Large intestine (tissue), 3 donors: ENCODE measurements around the gene LOX. TPM values are rescaled to one million over a fixed set of nuclear protein-coding genes. Genes with fewer than 3 reads are reported as not detected.

Source experiments
- DNase-seq, 2 donors: peaks; one replicate each; pipeline versions ENCODE4 v3.0.0 to v3.0.0-alpha.2; 2013
- H3K27ac ChIP-seq: one replicate; pipeline ENCODE4 v1.5.1; 2013; ENCODE audit warnings: low read length
- H3K27me3 ChIP-seq: 2 replicates; pipeline ENCODE4 v1.6.1; 2013; ENCODE audit warnings: low read length; ENCODE audit not compliant: control insufficient read depth, insufficient read depth
- H3K36me3 ChIP-seq: 2 replicates; pipeline ENCODE4 v1.6.1; 2013; ENCODE audit warnings: low read length; ENCODE audit not compliant: control insufficient read depth, insufficient read depth
- H3K4me1 ChIP-seq: one replicate; pipeline ENCODE4 v1.6.1; 2013; ENCODE audit warnings: low read length; ENCODE audit not compliant: control insufficient read depth, insufficient read depth
- H3K4me3 ChIP-seq: one replicate; pipeline ENCODE4 v1.5.1; 2013; ENCODE audit warnings: low read length
- H3K9me3 ChIP-seq: one replicate; pipeline ENCODE4 v1.6.1; 2013; ENCODE audit warnings: mild to moderate bottlenecking, low read depth, low read length, moderate library complexity; ENCODE audit not compliant: control insufficient read depth
- WGBS: methylation state at CpG from one replicate; pipeline ENCODE4 v1.1.5; 2013; ENCODE audit warnings: low lambda C conversion rate; ENCODE audit not compliant: insufficient coverage; 5-methylcytosine and 5-hydroxymethylcytosine counted together
- polyA plus RNA-seq: library from polyadenylated mRNA; unstranded; fragments of 120-200 nt; gene quantifications from one replicate; pipeline ENCODE4 v1.2.1, GENCODE V29; 2013

Gene LOX
- polyA plus RNA-seq, 1 donor = 10.9 TPM

DNA sequence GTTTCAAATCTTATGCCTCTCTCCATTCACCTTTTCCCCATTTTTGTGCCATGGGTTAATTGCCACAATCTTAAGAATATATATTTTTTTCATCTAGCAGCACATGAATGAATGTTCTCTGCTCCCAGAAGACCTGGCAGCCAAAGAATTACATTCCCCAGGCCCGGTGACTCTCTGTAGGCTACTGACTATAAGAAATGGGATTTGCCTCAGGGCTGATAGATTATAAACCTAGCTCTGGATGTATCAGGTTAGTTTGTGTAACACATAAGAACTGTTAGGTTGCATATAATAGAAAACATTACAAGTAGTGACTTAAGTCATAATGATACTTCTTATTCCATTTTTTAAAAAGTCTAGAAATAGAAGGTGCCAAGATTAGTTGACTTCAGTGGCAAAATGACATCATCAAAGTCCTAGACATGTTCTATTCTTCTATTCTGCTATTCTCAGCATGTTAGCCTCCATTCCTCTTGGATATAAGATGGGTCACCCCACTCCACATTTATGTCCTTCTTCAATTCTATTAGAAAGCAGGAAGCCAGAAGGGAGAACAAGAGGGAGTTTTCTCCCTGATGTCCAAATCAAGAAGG, 40.4 kb upstream of the LOX start:
- no peak for DNase-seq
- peaks cover 4% of the 10 kb centered on the region for H3K27me3 ChIP-seq
- no peak overlapping the region for H3K4me3 ChIP-seq
- no peaks in the 10 kb centered on the region for H3K4me1 ChIP-seq
- no CpG with 5 or more reads among the region's 1 CpG for WGBS
- H3K9me3 ChIP-seq = no peaks in the 10 kb centered on the region
- H3K27ac ChIP-seq = no peak overlapping the region
- H3K36me3 ChIP-seq = no peaks in the 10 kb centered on the region

DNA sequence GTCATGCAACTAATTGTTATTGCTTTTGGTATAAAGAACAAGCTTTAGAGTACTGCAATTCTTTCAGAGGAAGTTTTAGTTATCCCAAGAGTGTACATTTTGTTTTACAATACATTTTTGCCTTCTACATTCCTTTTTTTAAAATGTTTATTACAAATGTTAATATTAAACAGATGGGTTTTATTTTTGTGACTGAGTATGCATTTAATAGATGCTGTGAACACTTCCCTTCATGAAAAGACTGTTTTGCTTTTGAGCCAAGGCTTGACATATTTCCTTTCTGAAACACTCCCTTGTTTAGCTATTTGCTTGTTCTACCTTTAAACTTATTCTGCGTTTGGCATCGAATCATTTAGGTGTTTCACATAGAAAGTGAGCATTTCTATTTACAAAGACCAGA, 36.4 kb upstream of the LOX start:
- Histone ChIP-seq H3K4me1 (no peaks in the 10 kb centered on the region), H3K9me3 (no peaks in the 10 kb centered on the region), H3K27ac (no peak overlapping the region), H3K36me3 (no peaks in the 10 kb centered on the region), H3K4me3 (no peak overlapping the region), H3K27me3 (peaks cover 8% of the 10 kb centered on the region)
- no peak for DNase-seq
- no CpG with 5 or more reads among the region's 2 CpGs for WGBS

DNA sequence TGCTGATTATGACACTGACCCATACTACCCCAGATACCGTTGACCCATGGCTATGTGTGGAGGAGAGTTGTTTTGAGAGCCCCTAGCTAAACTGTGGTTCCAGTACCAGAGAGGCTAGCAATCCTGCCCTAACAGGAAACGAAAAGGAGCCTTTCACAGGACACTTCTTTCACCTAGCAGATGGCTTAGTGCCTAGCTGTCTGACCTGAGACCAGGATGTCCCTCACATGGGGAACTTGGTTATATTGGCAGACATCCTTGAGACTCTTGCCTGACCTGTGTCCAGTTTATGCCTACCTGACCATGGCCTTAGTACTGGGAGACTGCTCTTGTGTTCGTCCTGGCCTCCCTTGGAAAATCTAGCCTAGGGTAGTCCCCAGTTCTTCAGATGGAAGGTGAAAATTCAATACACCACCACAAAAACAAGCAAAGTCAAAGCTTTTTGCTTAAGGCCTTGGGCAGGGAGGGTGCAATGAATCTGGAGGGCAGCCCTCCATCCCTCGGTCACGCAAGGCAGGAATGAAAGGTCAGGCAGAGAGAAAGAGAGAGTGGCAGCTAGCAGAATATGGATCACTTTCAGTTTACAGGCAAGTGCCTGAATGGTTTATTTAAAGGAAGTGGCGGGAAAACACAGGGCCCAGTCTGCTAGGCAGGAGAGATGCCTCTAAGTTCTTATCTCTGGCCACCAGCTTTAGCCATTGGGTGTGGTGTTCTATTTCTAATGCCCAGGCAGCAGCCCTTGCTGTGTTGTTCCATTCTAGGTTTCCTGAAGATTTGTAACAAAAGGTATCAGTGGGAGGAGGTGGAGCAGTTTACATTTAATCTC, 34.9 kb upstream of the LOX start:
- Histone ChIP-seq H3K4me3 (no peak overlapping the region), H3K4me1 (no peaks in the 10 kb centered on the region), H3K9me3 (no peaks in the 10 kb centered on the region), H3K36me3 (no peaks in the 10 kb centered on the region), H3K27me3 (peaks cover 12% of the 10 kb centered on the region), H3K27ac (no peak overlapping the region)
- DNase-seq = no peak
- WGBS = no CpG with 5 or more reads among the region's 6 CpGs

DNA sequence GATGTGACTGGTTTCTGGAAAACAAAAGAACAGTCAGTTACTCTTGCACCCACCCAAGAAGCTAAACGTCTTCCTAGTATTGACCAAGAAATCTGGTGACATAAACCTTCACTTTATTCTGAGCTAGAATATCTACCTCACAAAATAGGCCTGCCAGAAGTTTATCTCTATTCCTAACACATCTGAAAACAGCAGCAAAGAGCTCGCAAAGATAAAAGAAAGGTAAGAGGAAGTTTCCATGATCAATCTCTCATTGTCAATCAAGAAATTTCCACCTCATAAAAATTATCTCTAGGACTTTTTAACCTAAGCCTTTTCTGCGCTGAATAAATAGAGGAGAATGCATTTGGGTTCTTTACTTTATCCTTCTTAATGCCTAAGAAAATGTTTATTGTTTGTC, 34.0 kb upstream of the LOX start:
- no peaks in the 10 kb centered on the region for H3K9me3 ChIP-seq
- 48% methylated on average over 2 of the region's 3 CpGs for WGBS
- peaks cover 12% of the 10 kb centered on the region for H3K27me3 ChIP-seq
- H3K4me3 ChIP-seq = no peak overlapping the region
- H3K27ac ChIP-seq = no peak overlapping the region
- no peaks in the 10 kb centered on the region for H3K4me1 ChIP-seq
- no peak for DNase-seq
- no peaks in the 10 kb centered on the region for H3K36me3 ChIP-seq

DNA sequence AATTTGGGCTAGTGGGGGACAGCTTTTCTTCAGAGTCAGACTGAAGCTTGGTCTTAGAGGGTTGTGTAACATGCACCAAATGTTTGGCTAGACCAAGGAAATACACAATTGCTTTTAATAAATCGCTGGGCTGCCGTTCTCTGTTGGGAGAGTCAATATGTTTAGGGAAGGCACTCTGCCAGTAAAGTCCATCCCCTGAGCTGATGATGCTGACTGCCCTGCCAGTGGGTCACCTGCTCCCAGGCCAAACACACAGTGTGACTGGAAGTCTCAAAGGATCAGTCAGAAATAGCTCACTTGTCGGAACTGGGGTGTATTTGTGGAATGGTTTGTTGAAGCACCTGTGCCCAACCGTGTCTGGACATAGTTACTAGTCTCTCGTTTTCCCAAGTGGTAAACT, 33.4 kb upstream of the LOX start:
- no CpG with 5 or more reads among the region's 5 CpGs for WGBS
- Histone ChIP-seq H3K4me1 (no peaks in the 10 kb centered on the region), H3K27ac (no peak overlapping the region), H3K4me3 (no peak overlapping the region), H3K27me3 (peaks cover 14% of the 10 kb centered on the region), H3K9me3 (no peaks in the 10 kb centered on the region), H3K36me3 (no peaks in the 10 kb centered on the region)
- DNase-seq = no peak

DNA sequence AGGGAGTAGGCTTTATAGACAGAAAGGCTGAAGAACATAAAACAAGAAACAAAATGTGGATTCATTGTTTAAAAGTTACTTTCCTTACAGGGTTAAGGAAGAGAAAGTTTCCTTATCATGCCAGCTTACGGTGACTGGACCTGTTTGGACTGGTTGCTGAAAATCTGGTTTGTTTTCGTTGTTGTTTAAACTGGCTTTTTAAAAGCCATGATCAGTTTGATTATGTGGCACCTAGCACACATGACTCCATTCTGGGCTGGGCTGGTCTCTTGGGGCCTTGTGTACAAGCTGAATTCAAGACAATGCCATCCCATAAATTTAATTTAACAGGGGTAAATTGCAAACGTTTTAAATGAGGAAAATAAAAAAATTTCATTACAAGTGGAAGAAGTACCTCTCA, 32.9 kb upstream of the LOX start:
- peaks cover 14% of the 10 kb centered on the region for H3K27me3 ChIP-seq
- no peak overlapping the region for H3K27ac ChIP-seq
- no peak overlapping the region for H3K4me3 ChIP-seq
- no peak for DNase-seq
- H3K4me1 ChIP-seq = no peaks in the 10 kb centered on the region
- no peaks in the 10 kb centered on the region for H3K36me3 ChIP-seq
- no peaks in the 10 kb centered on the region for H3K9me3 ChIP-seq
- WGBS = no CpG with 5 or more reads among the region's 3 CpGs

DNA sequence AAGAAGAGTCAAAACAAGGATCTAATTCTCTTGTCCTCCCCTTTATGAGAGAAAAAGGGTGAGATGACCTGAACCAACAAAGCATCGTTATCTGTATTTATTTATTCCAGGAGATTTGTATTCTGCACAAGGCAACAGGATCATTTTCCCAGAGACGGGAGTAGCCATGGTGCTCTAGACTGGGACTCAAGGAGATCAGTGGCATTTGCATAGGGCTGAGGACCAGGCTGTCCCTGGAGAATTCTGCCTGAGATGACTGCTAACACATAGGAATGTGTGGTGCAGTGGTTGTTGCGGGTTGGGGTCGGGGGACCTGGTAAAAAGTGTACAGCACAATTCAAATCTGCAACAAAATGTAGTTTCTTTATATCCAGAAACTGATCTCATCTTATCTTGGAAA, 29.0 kb upstream of the LOX start:
- Histone ChIP-seq H3K4me3 (no peak overlapping the region), H3K9me3 (no peaks in the 10 kb centered on the region), H3K27me3 (peaks cover 17% of the 10 kb centered on the region), H3K27ac (no peak overlapping the region), H3K36me3 (no peaks in the 10 kb centered on the region), H3K4me1 (no peaks in the 10 kb centered on the region)
- DNase-seq = no peak
- WGBS = no CpG with 5 or more reads among the region's 4 CpGs

DNA sequence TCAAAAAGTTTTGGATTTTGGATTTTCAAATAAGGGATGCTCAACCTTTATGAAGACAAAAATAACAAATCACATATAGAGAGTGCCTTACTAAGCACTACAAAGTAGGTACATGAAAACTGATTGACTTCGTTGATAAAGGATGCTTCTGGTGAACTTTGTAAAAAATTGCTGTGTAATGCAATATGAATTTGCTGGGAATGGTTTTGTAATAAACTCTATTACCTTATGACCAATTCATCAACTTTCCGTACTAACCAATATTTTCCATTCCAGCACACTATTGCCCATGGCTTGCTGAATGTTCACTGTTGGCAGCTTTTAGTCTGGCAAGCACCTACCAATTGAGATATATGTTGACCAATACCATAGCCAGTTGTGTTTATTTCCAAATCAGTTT, 27.9 kb upstream of the LOX start:
- Histone ChIP-seq H3K27me3 (peaks cover 10% of the 10 kb centered on the region), H3K27ac (no peak overlapping the region), H3K36me3 (no peaks in the 10 kb centered on the region), H3K4me3 (no peak overlapping the region), H3K9me3 (no peaks in the 10 kb centered on the region), H3K4me1 (no peaks in the 10 kb centered on the region)
- DNase-seq = no peak
- WGBS = 100% methylated on average over 1 of the region's 2 CpGs

DNA sequence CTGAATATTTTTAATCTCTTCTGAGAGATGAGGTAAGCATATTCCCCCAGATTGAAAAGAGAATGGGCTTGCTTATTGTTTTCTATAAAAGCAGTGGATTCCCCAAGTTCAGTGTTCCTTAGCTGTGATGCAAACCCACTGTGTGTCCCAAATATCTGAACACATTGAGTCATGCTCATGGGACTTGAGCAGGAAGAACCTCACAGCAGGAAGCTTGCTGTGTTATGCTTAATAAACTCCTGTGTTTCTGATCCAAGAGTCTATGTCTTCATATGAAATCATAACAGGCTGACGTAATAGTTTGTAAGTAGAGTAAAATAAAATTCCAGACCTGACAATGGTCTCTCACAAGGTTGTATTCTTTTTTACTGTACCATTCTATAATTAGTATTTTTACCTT, 24.8 kb upstream of the LOX start:
- Histone ChIP-seq H3K36me3 (no peaks in the 10 kb centered on the region), H3K27ac (no peak overlapping the region), H3K9me3 (no peaks in the 10 kb centered on the region), H3K4me3 (no peak overlapping the region), H3K4me1 (no peaks in the 10 kb centered on the region), H3K27me3 (peaks cover 5% of the 10 kb centered on the region)
- DNase-seq = no peak
- 80% methylated on average over 1 of the region's 1 CpG for WGBS

DNA sequence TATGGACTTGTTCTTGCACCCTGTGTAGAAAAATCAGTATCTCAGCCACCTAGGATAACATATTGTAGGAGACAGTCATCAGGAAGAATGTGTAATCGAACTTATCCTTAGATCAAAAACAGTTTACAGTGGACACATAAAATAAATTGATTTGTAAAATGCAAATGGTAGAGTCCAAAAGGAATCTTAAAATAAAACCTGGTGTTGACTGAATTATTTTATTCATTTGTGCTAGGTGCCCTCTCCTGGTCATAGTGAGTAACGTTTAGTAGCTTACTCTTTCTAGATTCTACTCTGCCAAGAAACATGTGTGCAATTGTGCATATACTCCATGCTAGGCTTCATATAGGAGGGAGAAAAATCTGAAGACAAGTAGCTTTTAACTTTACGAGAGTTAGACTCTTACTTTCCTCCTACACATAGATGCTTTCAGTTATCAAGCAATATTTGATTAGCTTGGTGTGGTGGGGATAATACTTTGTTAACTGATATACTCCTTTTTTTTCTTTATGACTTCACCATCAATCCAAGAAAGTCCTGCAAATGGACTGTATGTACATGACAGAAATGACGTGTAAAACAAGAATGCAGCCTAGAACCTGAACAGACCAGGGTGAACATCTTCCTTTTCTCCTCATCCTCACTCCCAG, 23.7 kb upstream of the LOX start:
- WGBS = no CpG with 5 or more reads among the region's 4 CpGs
- peak in 1 of 2 donors; percentile 28 for DNase-seq
- no peak overlapping the region for H3K27ac ChIP-seq
- no peak overlapping the region for H3K4me3 ChIP-seq
- H3K36me3 ChIP-seq = no peaks in the 10 kb centered on the region
- no peaks in the 10 kb centered on the region for H3K9me3 ChIP-seq
- H3K27me3 ChIP-seq = peaks cover 3% of the 10 kb centered on the region
- H3K4me1 ChIP-seq = no peaks in the 10 kb centered on the region
